ENCODE measurements around the gene HBD. TPM values are rescaled to one million over a fixed set of nuclear protein-coding genes. Genes with fewer than 3 reads are reported as not detected.

Gene HBD
- total and polyA plus RNA-seq, 2 experiments from 2014 or later, result 2.8 TPM; not detected in 1

- no peak within 1 kb of the TSS for H3K27ac ChIP-seq
Observed at GRCh38 chr11:5226732-5227310, 7.5 kb downstream of the HBD start, which contains the start of gene HBB. TSS of gene HBB (minus strand) at chr11:5227071. CDS start at chr11:5227021, 50 bp downstream.

DNA sequence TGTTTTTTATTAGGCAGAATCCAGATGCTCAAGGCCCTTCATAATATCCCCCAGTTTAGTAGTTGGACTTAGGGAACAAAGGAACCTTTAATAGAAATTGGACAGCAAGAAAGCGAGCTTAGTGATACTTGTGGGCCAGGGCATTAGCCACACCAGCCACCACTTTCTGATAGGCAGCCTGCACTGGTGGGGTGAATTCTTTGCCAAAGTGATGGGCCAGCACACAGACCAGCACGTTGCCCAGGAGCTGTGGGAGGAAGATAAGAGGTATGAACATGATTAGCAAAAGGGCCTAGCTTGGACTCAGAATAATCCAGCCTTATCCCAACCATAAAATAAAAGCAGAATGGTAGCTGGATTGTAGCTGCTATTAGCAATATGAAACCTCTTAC lies 8.8 kb downstream of the HBD start:
- H3K4me3 ChIP-seq, result no peak overlapping the region
- no peaks in the 10 kb centered on the region for H3K27me3 ChIP-seq
- TF ChIP-seq, protein P1, sequence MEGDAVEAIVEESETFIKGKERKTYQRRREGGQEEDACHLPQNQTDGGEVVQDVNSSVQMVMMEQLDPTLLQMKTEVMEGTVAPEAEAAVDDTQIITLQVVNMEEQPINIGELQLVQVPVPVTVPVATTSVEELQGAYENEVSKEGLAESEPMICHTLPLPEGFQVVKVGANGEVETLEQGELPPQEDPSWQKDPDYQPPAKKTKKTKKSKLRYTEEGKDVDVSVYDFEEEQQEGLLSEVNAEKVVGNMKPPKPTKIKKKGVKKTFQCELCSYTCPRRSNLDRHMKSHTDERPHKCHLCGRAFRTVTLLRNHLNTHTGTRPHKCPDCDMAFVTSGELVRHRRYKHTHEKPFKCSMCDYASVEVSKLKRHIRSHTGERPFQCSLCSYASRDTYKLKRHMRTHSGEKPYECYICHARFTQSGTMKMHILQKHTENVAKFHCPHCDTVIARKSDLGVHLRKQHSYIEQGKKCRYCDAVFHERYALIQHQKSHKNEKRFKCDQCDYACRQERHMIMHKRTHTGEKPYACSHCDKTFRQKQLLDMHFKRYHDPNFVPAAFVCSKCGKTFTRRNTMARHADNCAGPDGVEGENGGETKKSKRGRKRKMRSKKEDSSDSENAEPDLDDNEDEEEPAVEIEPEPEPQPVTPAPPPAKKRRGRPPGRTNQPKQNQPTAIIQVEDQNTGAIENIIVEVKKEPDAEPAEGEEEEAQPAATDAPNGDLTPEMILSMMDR (IDR thresholded peaks at IDR 0.05; ENCODE audit: low read depth, low read length), result no peak
- no peaks in the 10 kb centered on the region for H3K9me3 ChIP-seq (ENCODE audit: low read depth)
- no peak overlapping the region for H3K27ac ChIP-seq
- H3K36me3 ChIP-seq, result no peaks in the 10 kb centered on the region
- DNase-seq (ENCODE audit: low read depth in 1 of 2, low spot score in 1 of 2), result no peak
- H3K4me1 ChIP-seq (ENCODE audit: low read depth), result no peaks in the 10 kb centered on the region

More at GRCh38 chr11:5226732-5227310, 7.5 kb downstream of the HBD start, which contains the start of gene HBB:
- no peak for DNase-seq (ENCODE audit: low read depth in 1 of 2, low spot score in 1 of 2)
- no peaks in the 10 kb centered on the region for H3K4me1 ChIP-seq (ENCODE audit: low read depth)
- no peaks in the 10 kb centered on the region for H3K9me3 ChIP-seq (ENCODE audit: low read depth)
- H3K27me3 ChIP-seq, result no peaks in the 10 kb centered on the region
- TF ChIP-seq, protein P1 (IDR thresholded peaks at IDR 0.05; ENCODE audit: low read depth, low read length), result no peak
- H3K4me3 ChIP-seq, result no peak within 1 kb of the TSS
- H3K36me3 ChIP-seq, result no peaks in the 10 kb centered on the region

DNA sequence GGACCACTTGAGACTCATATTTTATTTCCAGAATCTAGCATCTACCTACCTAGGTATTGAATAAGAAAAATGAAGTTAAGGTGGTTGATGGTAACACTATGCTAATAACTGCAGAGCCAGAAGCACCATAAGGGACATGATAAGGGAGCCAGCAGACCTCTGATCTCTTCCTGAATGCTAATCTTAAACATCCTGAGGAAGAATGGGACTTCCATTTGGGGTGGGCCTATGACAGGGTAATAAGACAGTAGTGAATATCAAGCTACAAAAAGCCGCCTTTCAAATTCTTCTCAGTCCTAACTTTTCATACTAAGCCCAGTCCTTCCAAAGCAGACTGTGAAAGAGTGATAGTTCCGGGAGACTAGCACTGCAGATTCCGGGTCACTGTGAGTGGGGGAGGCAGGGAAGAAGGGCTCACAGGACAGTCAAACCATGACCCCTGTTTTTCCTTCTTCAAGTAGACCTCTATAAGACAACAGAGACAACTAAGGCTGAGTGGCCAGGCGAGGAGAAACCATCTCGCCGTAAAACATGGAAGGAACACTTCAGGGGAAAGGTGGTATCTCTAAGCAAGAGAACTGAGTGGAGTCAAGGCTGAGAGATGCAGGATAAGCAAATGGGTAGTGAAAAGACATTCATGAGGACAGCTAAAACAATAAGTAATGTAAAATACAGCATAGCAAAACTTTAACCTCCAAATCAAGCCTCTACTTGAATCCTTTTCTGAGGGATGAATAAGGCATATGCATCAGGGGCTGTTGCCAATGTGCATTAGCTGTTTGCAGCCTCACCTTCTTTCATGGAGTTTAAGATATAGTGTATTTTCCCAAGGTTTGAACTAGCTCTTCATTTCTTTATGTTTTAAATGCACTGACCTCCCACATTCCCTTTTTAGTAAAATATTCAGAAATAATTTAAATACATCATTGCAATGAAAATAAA lies 9.5 kb downstream of the HBD start:
- Histone ChIP-seq H3K9me3 (ENCODE audit: low read depth) (no peaks in the 10 kb centered on the region), H3K27ac (no peak overlapping the region), H3K4me3 (no peak overlapping the region), H3K27me3 (no peaks in the 10 kb centered on the region), H3K36me3 (no peaks in the 10 kb centered on the region), H3K4me1 (ENCODE audit: low read depth) (no peaks in the 10 kb centered on the region)
- no peak for DNase-seq (ENCODE audit: low read depth in 1 of 2, low spot score in 1 of 2)
- TF ChIP-seq, protein P1 (IDR thresholded peaks at IDR 0.05; ENCODE audit: low read depth, low read length), result no peak

- Histone ChIP-seq H3K4me1 (ENCODE audit: low read depth) (no peaks in the 10 kb centered on the region), H3K27me3 (no peaks in the 10 kb centered on the region), H3K27ac (no peak overlapping the region), H3K4me3 (no peak overlapping the region), H3K9me3 (ENCODE audit: low read depth) (no peaks in the 10 kb centered on the region), H3K36me3 (no peaks in the 10 kb centered on the region)
- TF ChIP-seq, protein P1 (IDR thresholded peaks at IDR 0.05; ENCODE audit: low read depth, low read length), result no peak
- DNase-seq (ENCODE audit: low read depth in 1 of 2, low spot score in 1 of 2), result no peak
Observed at GRCh38 chr11:5223686-5224085, 10.6 kb downstream of the HBD start.

GRCh38 chr11:5223146-5223545 lies 11.1 kb downstream of the HBD start:
- Histone ChIP-seq H3K36me3 (no peaks in the 10 kb centered on the region), H3K4me1 (ENCODE audit: low read depth) (no peaks in the 10 kb centered on the region), H3K9me3 (ENCODE audit: low read depth) (no peaks in the 10 kb centered on the region), H3K4me3 (no peak overlapping the region), H3K27me3 (no peaks in the 10 kb centered on the region), H3K27ac (no peak overlapping the region)
- no peak for DNase-seq (ENCODE audit: low read depth in 1 of 2, low spot score in 1 of 2)
- TF ChIP-seq, protein P1 (IDR thresholded peaks at IDR 0.05; ENCODE audit: low read depth, low read length), result no peak

All from cardiac muscle cell (in vitro differentiated cells and primary cell).